RWPE1 (cell line): ENCODE data around the gene PRKCQ.

Experiments used
- CTCF ChIA-PET: fragments of 350-600 bp; sonication (Branson Sonifier 250); formaldehyde crosslinking; extraction: SDS; loops from one replicate; lab custom pipeline; 2021; lab: Yijun Ruan, JAX
- POLR2A ChIA-PET: fragments of 400-600 bp; formaldehyde crosslinking; extraction: SDS; loops from one replicate; lab custom pipeline; 2020; ENCODE audit warnings: antibody characterized with exemption; ENCODE audit not compliant: low non-redundant PET; lab: Yijun Ruan, JAX
- DNase-seq: peaks from one replicate; pipeline ENCODE4 v3.0.0; 2012; ENCODE audit warnings: low spot score
- H3K27ac ChIP-seq: fragments of 450-650 bp; 2 replicates; pipeline ENCODE4 v1.5.1; 2017
- TF ChIP-seq, protein P1 (sequence below): fragments of 450-650 bp; conservative IDR thresholded peaks from 2 replicates; pipeline ENCODE4 v1.5.1; 2017; ENCODE audit warnings: low read depth, mild to moderate bottlenecking

Gene PRKCQ

GRCh38 chr10:6618340-6618739 lies 38.3 kb upstream of the PRKCQ start:
- POLR2A ChIA-PET = no interaction called here
- CTCF ChIA-PET = no interaction called here
- TF ChIP-seq, protein P1, sequence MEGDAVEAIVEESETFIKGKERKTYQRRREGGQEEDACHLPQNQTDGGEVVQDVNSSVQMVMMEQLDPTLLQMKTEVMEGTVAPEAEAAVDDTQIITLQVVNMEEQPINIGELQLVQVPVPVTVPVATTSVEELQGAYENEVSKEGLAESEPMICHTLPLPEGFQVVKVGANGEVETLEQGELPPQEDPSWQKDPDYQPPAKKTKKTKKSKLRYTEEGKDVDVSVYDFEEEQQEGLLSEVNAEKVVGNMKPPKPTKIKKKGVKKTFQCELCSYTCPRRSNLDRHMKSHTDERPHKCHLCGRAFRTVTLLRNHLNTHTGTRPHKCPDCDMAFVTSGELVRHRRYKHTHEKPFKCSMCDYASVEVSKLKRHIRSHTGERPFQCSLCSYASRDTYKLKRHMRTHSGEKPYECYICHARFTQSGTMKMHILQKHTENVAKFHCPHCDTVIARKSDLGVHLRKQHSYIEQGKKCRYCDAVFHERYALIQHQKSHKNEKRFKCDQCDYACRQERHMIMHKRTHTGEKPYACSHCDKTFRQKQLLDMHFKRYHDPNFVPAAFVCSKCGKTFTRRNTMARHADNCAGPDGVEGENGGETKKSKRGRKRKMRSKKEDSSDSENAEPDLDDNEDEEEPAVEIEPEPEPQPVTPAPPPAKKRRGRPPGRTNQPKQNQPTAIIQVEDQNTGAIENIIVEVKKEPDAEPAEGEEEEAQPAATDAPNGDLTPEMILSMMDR = no peak
- H3K27ac ChIP-seq = no peak overlapping the region
- DNase-seq = no peak

DNA sequence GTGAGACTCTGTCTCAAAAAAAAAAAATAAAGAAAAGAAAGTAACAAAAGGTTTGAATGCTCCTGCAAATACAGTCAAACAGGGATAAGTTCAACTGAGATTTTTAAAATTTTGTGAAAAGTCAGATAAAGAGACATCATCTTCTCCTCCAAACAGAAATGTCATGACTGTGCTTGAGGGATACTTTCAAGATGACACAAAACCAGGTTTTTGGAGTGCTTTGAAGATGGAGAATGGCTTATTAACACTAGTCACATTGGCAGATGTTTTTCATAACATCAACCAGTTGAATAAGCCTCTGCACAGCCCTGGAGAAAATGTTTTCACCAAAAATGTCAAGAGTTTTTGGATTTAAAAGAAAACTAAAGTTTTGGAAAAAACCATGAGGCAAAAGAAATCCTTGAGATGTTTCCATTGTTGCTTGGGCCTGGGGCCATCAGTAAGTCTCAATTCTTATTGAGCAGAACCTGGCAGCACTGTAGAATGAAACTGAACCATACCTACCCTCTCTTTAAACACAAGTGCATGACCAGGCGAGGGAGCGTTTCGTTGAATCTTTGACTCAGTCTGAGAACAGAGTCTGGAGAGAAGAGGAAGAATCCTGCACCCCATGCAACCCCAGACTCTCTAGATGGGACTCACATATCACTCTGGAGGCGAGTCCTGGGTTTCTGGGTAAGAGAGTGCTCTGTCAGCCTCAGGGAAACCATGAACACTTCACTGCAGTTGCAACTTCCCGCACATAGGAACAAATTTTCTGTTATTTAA lies 37.4 kb upstream of the PRKCQ start:
- ChIA-PET CTCF (no interaction called here), POLR2A (no interaction called here)
- TF ChIP-seq, protein P1 = no peak
- DNase-seq = no peak
- no peak overlapping the region for H3K27ac ChIP-seq

DNA sequence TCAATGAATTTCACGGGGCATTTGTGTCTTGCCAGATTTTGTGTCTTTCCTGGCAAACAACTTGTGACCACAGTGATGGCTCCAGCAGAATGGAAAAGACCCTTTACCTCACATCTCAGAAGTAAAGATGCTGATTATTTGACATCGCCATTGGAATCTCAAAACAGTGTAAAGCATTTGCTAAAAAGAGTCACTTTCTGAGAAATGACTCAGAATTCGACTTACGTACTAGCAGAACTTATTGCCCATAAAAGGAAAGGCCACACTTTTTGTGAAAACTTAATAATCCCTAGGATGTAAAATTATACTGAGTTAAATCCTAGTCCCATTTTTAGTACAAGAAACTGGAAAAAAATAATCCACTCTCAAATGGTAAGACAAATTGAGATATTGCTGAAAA lies 35.9 kb upstream of the PRKCQ start:
- POLR2A ChIA-PET = no interaction called here
- CTCF ChIA-PET = no interaction called here
- DNase-seq = no peak
- H3K27ac ChIP-seq = no peak overlapping the region
- TF ChIP-seq, protein P1 = no peak

DNA sequence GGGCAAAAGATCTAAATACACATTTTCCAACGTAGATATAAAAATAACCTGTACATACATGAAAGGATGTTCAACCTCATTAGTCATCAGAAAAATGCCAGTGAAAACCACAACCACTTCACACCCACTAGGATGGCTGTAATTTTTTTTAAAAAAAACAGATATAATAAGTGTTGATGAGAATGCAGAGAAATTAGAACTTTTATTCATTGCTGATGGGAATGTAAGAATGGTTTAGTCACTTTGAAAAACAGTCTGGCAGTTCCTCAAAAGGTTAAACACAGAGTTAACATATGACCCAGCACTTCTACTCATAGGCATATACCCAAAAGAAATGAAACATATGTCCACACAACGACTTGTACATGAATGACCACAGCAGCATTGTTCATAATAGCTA lies 32.3 kb upstream of the PRKCQ start:
- POLR2A ChIA-PET = no interaction called here
- CTCF ChIA-PET = no interaction called here
- TF ChIP-seq, protein P1 = no peak
- no peak overlapping the region for H3K27ac ChIP-seq
- no peak for DNase-seq

- H3K27ac ChIP-seq = no peak overlapping the region
- POLR2A ChIA-PET = no interaction called here
- CTCF ChIA-PET = interaction anchor here (0.9 kb wide), 1 partner anchor 10 kb away, joined by 4 read pairs; no protein-coding TSS in a partner anchor
- TF ChIP-seq, protein P1 = no peak
- DNase-seq = no peak
These were observed 30.6 kb upstream of the PRKCQ start for GRCh38 chr10:6610647-6611046.

GRCh38 chr10:6609625-6610024 lies 29.5 kb upstream of the PRKCQ start:
- ChIA-PET POLR2A (no interaction called here), CTCF (no interaction called here)

More at GRCh38 chr10:6609625-6610024, 29.5 kb upstream of the PRKCQ start:
- H3K27ac ChIP-seq = no peak overlapping the region
- no peak for DNase-seq
- TF ChIP-seq, protein P1 = no peak
